Right lobe of liver (tissue), 6 donors: ENCODE measurements around the gene TMEM54. TPM values are rescaled to one million over a fixed set of nuclear protein-coding genes. Genes with fewer than 3 reads are reported as not detected.
A peak's percentile ranks its signal among the peaks of the same experiment; 100 is the strongest.

Experiments
- ATAC-seq, 4 donors: fragments of 200-7000 bp; cut with Tn5 transposase; one replicate each; pipeline ENCODE4 v1.9.1; 2020; ENCODE audit warnings: mild to moderate bottlenecking in 4 of 4, moderate library complexity in 4 of 4
- DNase-seq, 3 donors: peaks; one replicate each; pipeline ENCODE4 v3.0.0-alpha.2; 2020
- H3K27ac ChIP-seq, 3 donors: fragments of 200-600 bp; one replicate each; pipeline ENCODE4 v1.8.0; 2022
- H3K27me3 ChIP-seq, 2 donors: fragments of 200-600 bp; one replicate each; pipeline ENCODE4 v1.8.0; 2022
- H3K36me3 ChIP-seq, 4 donors: fragments of 200-600 bp; sonication (generic) in 1 of 4; one replicate each; pipeline versions ENCODE4 v1.5.1 to v1.8.0; 2017 to 2022; ENCODE audit warnings: control low read depth in 1 of 4
- H3K4me1 ChIP-seq, 4 donors: fragments of 200-600 bp; sonication (generic) in 1 of 4; one replicate each; pipeline versions ENCODE4 v1.5.1 to v1.8.0; 2017 to 2022; ENCODE audit warnings: control low read depth in 1 of 4
- H3K4me3 ChIP-seq, 3 donors: fragments of 200-600 bp; one replicate each; pipeline ENCODE4 v1.8.0; 2022
- H3K9me3 ChIP-seq, 4 donors: fragments of 200-600 bp; sonication (generic) in 1 of 4; one replicate each; pipeline versions ENCODE4 v1.5.1 to v1.8.0; 2017 to 2022; ENCODE audit warnings: control low read depth in 1 of 4
- CTCF ChIP-seq, 4 donors: fragments of 200-600 bp in 3 of 4; fragments of 450-650 bp in 1 of 4; IDR thresholded peaks; one replicate each; pipeline versions ENCODE4 v1.5.1 to v1.8.0; 2016 to 2022; ENCODE audit warnings: antibody characterized with exemption in 4 of 4, mild to moderate bottlenecking in 2 of 4
- POLR2A ChIP-seq: fragments of 450-650 bp; IDR thresholded peaks from one replicate; pipeline ENCODE4 v1.6.1; 2017; ENCODE audit warnings: antibody characterized with exemption, mild to moderate bottlenecking
- WGBS: methylation state at CpG from one replicate; pipeline ENCODE4 v1.1.6; 2018; ENCODE audit warnings: low coverage, low lambda C conversion rate; ENCODE audit not compliant: insufficient coverage; ENCODE audit errors: missing lambda C conversion rate; 5-methylcytosine and 5-hydroxymethylcytosine counted together
- intact Hi-C, 2 donors: fragments of 100-400 bp; cut with DNase I; formaldehyde crosslinking; loops; one replicate each; pipeline versions ENCODE4 v1.11.2 to v1.14.1; 2022
- total RNA-seq, 6 experiments: library from RNA; depleted of rRNA in 2 of 6; stranded (reverse); fragments of >200 nt in 2 of 6; fragmentation: NEBNext Ultra II Directional in 3 of 6; extraction: Animal tissue kit (Norgen Biotek cat#: 25700) in 3 of 6; gene quantifications; one replicate each; pipeline versions ENCODE4 v1.1.0 to v1.2.4, GENCODE V29; 2016 to 2023
- donor health status: DM: no; HTN: yes; CAD: no.
- donor health status: DM: no; HTN: no; CAD: no.
- donor health status: DM: no; HTN: no; CAD: no.
- donor health status: DM: no; HTN: yes; CAD: no.
- donor health status: DM: no; HTN: yes; CAD: no.

The TMEM54 gene
- total RNA-seq, 6 experiments from 2014 or later, result 3.9 to 14.4 (median 9.0) TPM

GRCh38 chr1:32870615-32871363, 30.4 kb downstream of the TMEM54 start, which contains the start of gene FNDC5:
TSS of gene FNDC5 (minus strand) at chr1:32870912.
- peak within 1 kb of the TSS; percentile 29 to 46 (median 42) for H3K4me3 ChIP-seq
- intact Hi-C loops, result loop anchor here in 1 of 2 donors (10.0 kb wide), 1 partner anchor 166 kb away; the partner anchor contains the start of gene SYNC
- H3K36me3 ChIP-seq, result no peaks in the 10 kb centered on the region
- peak in 1 of 3 donors; percentile 42 for DNase-seq
- no peak within 1 kb of the TSS for H3K27ac ChIP-seq
- peak; percentile 29 to 50 (median 42) for ATAC-seq
- H3K27me3 ChIP-seq, result no peaks in the 10 kb centered on the region
- 0% methylated on average over 1 of the region's 99 CpGs for WGBS
- no peak for TF ChIP-seq CTCF (IDR thresholded peaks at IDR 0.05)
- TF ChIP-seq POLR2A, result no peak
- peaks cover 0 to 11% (median 2%) of the 10 kb centered on the region in 4 donors for H3K4me1 ChIP-seq
- H3K9me3 ChIP-seq, result no peaks in the 10 kb centered on the region

- H3K9me3 ChIP-seq, result no peaks in the 10 kb centered on the region
- no peak overlapping the region for H3K27ac ChIP-seq
- peak overlapping the region in 1 of 3 donors; percentile 35 for H3K4me3 ChIP-seq
- H3K27me3 ChIP-seq, result no peaks in the 10 kb centered on the region
- H3K4me1 ChIP-seq, result peaks cover 0 to 17% (median 5%) of the 10 kb centered on the region in 4 donors
- no peaks in the 10 kb centered on the region for H3K36me3 ChIP-seq
- DNase-seq (no peak), ATAC-seq (peak in 2 of 4 donors; percentile 15 to 19)
- TF ChIP-seq CTCF (IDR thresholded peaks at IDR 0.05) (no peak), POLR2A (no peak)
- intact Hi-C loops, result loop anchor here in 1 of 2 donors (10.0 kb wide), 1 partner anchor 165 kb away; the partner anchor contains the start of gene SYNC
- WGBS, result 27% methylated on average over 6 of the region's 16 CpGs
These were observed 31.1 kb downstream of the TMEM54 start for GRCh38 chr1:32869923-32870614.

- H3K36me3 ChIP-seq, result no peaks in the 10 kb centered on the region
- TF ChIP-seq POLR2A, result no peak
- ATAC-seq, result no peak
- H3K27ac ChIP-seq, result no peak overlapping the region
- no peaks in the 10 kb centered on the region for H3K9me3 ChIP-seq
- H3K27me3 ChIP-seq, result no peaks in the 10 kb centered on the region
- no peak overlapping the region for H3K4me3 ChIP-seq
- peaks cover 0 to 25% (median 7%) of the 10 kb centered on the region in 4 donors for H3K4me1 ChIP-seq
- 85% methylated on average over 6 of the region's 9 CpGs for WGBS
- intact Hi-C loops, result no loop called here
- no peak for DNase-seq
These were observed 32.3 kb downstream of the TMEM54 start for GRCh38 chr1:32868806-32869455.

- Histone ChIP-seq H3K4me3 (no peak overlapping the region), H3K36me3 (no peaks in the 10 kb centered on the region), H3K4me1 (peaks cover 0 to 28% (median 7%) of the 10 kb centered on the region in 4 donors), H3K27me3 (no peaks in the 10 kb centered on the region), H3K9me3 (no peaks in the 10 kb centered on the region), H3K27ac (no peak overlapping the region)
- intact Hi-C loops, result no loop called here
- DNase-seq (no peak), ATAC-seq (no peak)
- WGBS, result 90% methylated on average over 2 of the region's 13 CpGs
- TF ChIP-seq CTCF (IDR thresholded peaks at IDR 0.05), result no peak
- no peak for TF ChIP-seq POLR2A
These were observed 33.1 kb downstream of the TMEM54 start for GRCh38 chr1:32868085-32868484.
